Immature natural killer cell (primary cell): ENCODE data around the gene PRR22. TPM values are rescaled to one million over a fixed set of nuclear protein-coding genes. Genes with fewer than 3 reads are reported as not detected.

Experiments used
- DNase-seq, 3 donors: peaks; one replicate each; pipeline ENCODE4 v3.0.0; 2022; ENCODE audit warnings: mixed read lengths in 1 of 3
- H3K27ac Mint-ChIP-seq, 6 donors: one replicate each; pipeline ENCODE4 v1.8.0; 2020; ENCODE audit warnings: mixed read lengths in 6 of 6, mild to moderate bottlenecking in 5 of 6, inconsistent platforms in 4 of 6, moderate library complexity in 3 of 6
- H3K27me3 Mint-ChIP-seq, 3 donors: one replicate each; pipeline ENCODE4 v1.8.0; 2020 to 2021; ENCODE audit warnings: low read depth in 3 of 3, mild to moderate bottlenecking in 3 of 3, mixed read lengths in 3 of 3, moderate library complexity in 3 of 3, inconsistent platforms in 1 of 3
- H3K36me3 Mint-ChIP-seq, 3 donors: one replicate each; pipeline ENCODE4 v1.8.0; 2020; ENCODE audit warnings: mixed read lengths in 3 of 3, inconsistent platforms in 2 of 3, mild to moderate bottlenecking in 2 of 3
- H3K4me1 Mint-ChIP-seq, 2 donors: one replicate each; pipeline ENCODE4 v1.8.0; 2020; ENCODE audit warnings: inconsistent platforms in 2 of 2, mild to moderate bottlenecking in 2 of 2, mixed read lengths in 2 of 2, moderate library complexity in 1 of 2
- H3K4me3 Mint-ChIP-seq, 5 donors: one replicate each; pipeline ENCODE4 v1.8.0; 2020; ENCODE audit warnings: mild to moderate bottlenecking in 5 of 5, mixed read lengths in 5 of 5, inconsistent platforms in 3 of 5, moderate library complexity in 3 of 5
- H3K9me3 Mint-ChIP-seq, 6 donors: one replicate each; pipeline ENCODE4 v1.8.0; 2020; ENCODE audit warnings: mild to moderate bottlenecking in 6 of 6, mixed read lengths in 6 of 6, inconsistent platforms in 4 of 6, moderate library complexity in 3 of 6
- polyA plus RNA-seq, 3 donors: library from polyadenylated mRNA; unstranded; fragments of 300-500 nt; fragmentation: Illumina TruSeq; gene quantifications; one replicate each; pipeline ENCODE4 v1.2.3, GENCODE V29; 2021

Gene PRR22
- polyA plus RNA-seq, 3 donors from 2014 or later = not detected

- Mint-ChIP-seq H3K36me3 (no peaks in the 10 kb centered on the region), H3K27ac (no peak overlapping the region), H3K27me3 (peaks cover 5 to 14% (median 10%) of the 10 kb centered on the region in 3 donors), H3K4me1 (peaks cover 5 to 17% of the 10 kb centered on the region in 2 donors), H3K9me3 (peaks cover 0 to 6% (median 0%) of the 10 kb centered on the region in 6 donors), H3K4me3 (no peak overlapping the region)
- no peak for DNase-seq
These were observed 39.2 kb upstream of the PRR22 start for GRCh38 chr19:5823579-5824281.

GRCh38 chr19:5822181-5822844 lies 37.8 kb upstream of the PRR22 start:
- Mint-ChIP-seq H3K27ac (no peak overlapping the region), H3K9me3 (peaks cover 0 to 6% (median 0%) of the 10 kb centered on the region in 6 donors), H3K27me3 (peaks cover 0 to 9% (median 5%) of the 10 kb centered on the region in 3 donors), H3K4me1 (peaks cover 5 to 11% of the 10 kb centered on the region in 2 donors), H3K4me3 (no peak overlapping the region), H3K36me3 (no peaks in the 10 kb centered on the region)
- no peak for DNase-seq

GRCh38 chr19:5821521-5822180 lies 37.1 kb upstream of the PRR22 start:
- peaks cover 0 to 4% of the 10 kb centered on the region in 2 donors for H3K4me1 Mint-ChIP-seq
- no peak overlapping the region for H3K4me3 Mint-ChIP-seq
- no peaks in the 10 kb centered on the region for H3K36me3 Mint-ChIP-seq
- peaks cover 0 to 6% (median 0%) of the 10 kb centered on the region in 6 donors for H3K9me3 Mint-ChIP-seq
- no peak overlapping the region for H3K27ac Mint-ChIP-seq
- DNase-seq = no peak
- H3K27me3 Mint-ChIP-seq = peaks cover 0 to 5% (median 5%) of the 10 kb centered on the region in 3 donors

GRCh38 chr19:5820785-5821184 lies 36.2 kb upstream of the PRR22 start:
- peaks cover 0 to 6% (median 0%) of the 10 kb centered on the region in 6 donors for H3K9me3 Mint-ChIP-seq
- H3K4me1 Mint-ChIP-seq = peaks cover 0 to 2% of the 10 kb centered on the region in 2 donors
- H3K4me3 Mint-ChIP-seq = no peak overlapping the region
- H3K36me3 Mint-ChIP-seq = no peaks in the 10 kb centered on the region
- H3K27ac Mint-ChIP-seq = no peak overlapping the region
- no peak for DNase-seq
- H3K27me3 Mint-ChIP-seq = peaks cover 0 to 5% (median 5%) of the 10 kb centered on the region in 3 donors

- Mint-ChIP-seq H3K27me3 (peaks cover 0 to 6% (median 3%) of the 10 kb centered on the region in 3 donors), H3K27ac (no peak overlapping the region), H3K9me3 (peaks cover 0 to 5% (median 0%) of the 10 kb centered on the region in 6 donors), H3K36me3 (no peaks in the 10 kb centered on the region), H3K4me3 (no peak overlapping the region), H3K4me1 (peaks cover 0 to 2% of the 10 kb centered on the region in 2 donors)
- no peak for DNase-seq
These were observed 34.0 kb upstream of the PRR22 start for GRCh38 chr19:5818594-5818993.

GRCh38 chr19:5817218-5817617 lies 32.7 kb upstream of the PRR22 start:
- Mint-ChIP-seq H3K27ac (no peak overlapping the region), H3K4me1 (peaks cover 0 to 2% of the 10 kb centered on the region in 2 donors), H3K4me3 (no peak overlapping the region), H3K27me3 (peaks cover 0 to 6% (median 3%) of the 10 kb centered on the region in 3 donors), H3K9me3 (peaks cover 0 to 5% (median 0%) of the 10 kb centered on the region in 6 donors), H3K36me3 (no peaks in the 10 kb centered on the region)
- DNase-seq = no peak

GRCh38 chr19:5814852-5815246 lies 30.3 kb upstream of the PRR22 start:
- peak overlapping the region in 1 of 6 donors; percentile 64 for H3K27ac Mint-ChIP-seq
- peaks cover 0 to 1% (median 0%) of the 10 kb centered on the region in 6 donors for H3K9me3 Mint-ChIP-seq
- no peak overlapping the region for H3K4me3 Mint-ChIP-seq
- H3K4me1 Mint-ChIP-seq = peaks cover 0 to 2% of the 10 kb centered on the region in 2 donors
- H3K27me3 Mint-ChIP-seq = peaks cover 0 to 6% (median under 1%) of the 10 kb centered on the region in 3 donors
- no peak for DNase-seq
- H3K36me3 Mint-ChIP-seq = no peaks in the 10 kb centered on the region

GRCh38 chr19:5814123-5814851 lies 29.7 kb upstream of the PRR22 start:
- DNase-seq = no peak
- Mint-ChIP-seq H3K27ac (no peak overlapping the region), H3K27me3 (peaks cover 0 to 6% (median 3%) of the 10 kb centered on the region in 3 donors), H3K36me3 (no peaks in the 10 kb centered on the region), H3K4me1 (peaks cover 0 to 2% of the 10 kb centered on the region in 2 donors), H3K9me3 (peaks cover 0 to 1% (median 0%) of the 10 kb centered on the region in 6 donors), H3K4me3 (no peak overlapping the region)

- DNase-seq = no peak
- no peak overlapping the region for H3K27ac Mint-ChIP-seq
- H3K9me3 Mint-ChIP-seq = no peaks in the 10 kb centered on the region
- H3K27me3 Mint-ChIP-seq = peaks cover 0 to 8% (median 2%) of the 10 kb centered on the region in 3 donors
- H3K4me1 Mint-ChIP-seq = no peaks in the 10 kb centered on the region
- no peaks in the 10 kb centered on the region for H3K36me3 Mint-ChIP-seq
- H3K4me3 Mint-ChIP-seq = no peak overlapping the region
These were observed 26.6 kb upstream of the PRR22 start for GRCh38 chr19:5811117-5811516.

GRCh38 chr19:5809469-5809868 lies 24.9 kb upstream of the PRR22 start:
- Mint-ChIP-seq H3K4me1 (peaks cover 0 to 1% of the 10 kb centered on the region in 2 donors), H3K36me3 (no peaks in the 10 kb centered on the region), H3K4me3 (no peak overlapping the region), H3K27me3 (peaks cover 0 to 8% (median 0%) of the 10 kb centered on the region in 3 donors), H3K9me3 (no peaks in the 10 kb centered on the region), H3K27ac (no peak overlapping the region)
- DNase-seq = no peak

GRCh38 chr19:5809053-5809452 lies 24.5 kb upstream of the PRR22 start:
- Mint-ChIP-seq H3K4me1 (peaks cover 0 to 5% of the 10 kb centered on the region in 2 donors), H3K27ac (no peak overlapping the region), H3K27me3 (peaks cover 0 to 10% (median 2%) of the 10 kb centered on the region in 3 donors), H3K9me3 (no peaks in the 10 kb centered on the region), H3K4me3 (no peak overlapping the region), H3K36me3 (no peaks in the 10 kb centered on the region)
- DNase-seq = no peak

- Mint-ChIP-seq H3K36me3 (no peaks in the 10 kb centered on the region), H3K27ac (no peak overlapping the region), H3K4me1 (peaks cover 6 to 11% of the 10 kb centered on the region in 2 donors), H3K27me3 (peaks cover 0 to 11% (median 9%) of the 10 kb centered on the region in 3 donors), H3K9me3 (no peaks in the 10 kb centered on the region), H3K4me3 (no peak overlapping the region)
- no peak for DNase-seq
These were observed 23.7 kb upstream of the PRR22 start for GRCh38 chr19:5808120-5808816.

GRCh38 chr19:5806905-5807304 lies 22.4 kb upstream of the PRR22 start:
- Mint-ChIP-seq H3K27me3 (peaks cover 4 to 17% (median 16%) of the 10 kb centered on the region in 3 donors), H3K36me3 (no peaks in the 10 kb centered on the region), H3K4me1 (peaks cover 8 to 19% of the 10 kb centered on the region in 2 donors), H3K9me3 (peaks cover 0 to under 1% (median 0%) of the 10 kb centered on the region in 6 donors), H3K27ac (no peak overlapping the region), H3K4me3 (no peak overlapping the region)
- DNase-seq = no peak
